OCI-LY1 (cell line): ENCODE measurements around the gene USP40.

Source experiments
- H2AFZ ChIP-seq: fragments of 200-600 bp; sonication (generic), shearing (Covaris generic); 2 replicates; pipeline ENCODE4 v1.6.0; 2014; ENCODE audit warnings: antibody characterized with exemption, mild to moderate bottlenecking, low read length
- H3F3A ChIP-seq: fragments of 200-600 bp; sonication (generic), shearing (Covaris generic); 2 replicates; pipeline ENCODE4 v1.6.0; 2014; ENCODE audit warnings: mild to moderate bottlenecking, antibody characterized with exemption, low read length, moderate library complexity; ENCODE audit not compliant: insufficient read depth
- H3K27ac ChIP-seq: fragments of 200-600 bp; sonication (generic); 2 replicates; pipeline ENCODE4 v1.5.1; 2014; ENCODE audit warnings: low read length, mixed run types, mild to moderate bottlenecking, low read depth; ENCODE audit not compliant: poor library complexity, severe bottlenecking
- H3K27me3 ChIP-seq: fragments of 200-600 bp; sonication (generic); 2 replicates; pipeline ENCODE4 v1.6.0; 2014; ENCODE audit warnings: antibody characterized with exemption, mild to moderate bottlenecking, low read length, moderate library complexity; ENCODE audit not compliant: insufficient read depth
- H3K36me3 ChIP-seq: fragments of 200-600 bp; sonication (generic); 2 replicates; pipeline ENCODE4 v1.6.1; 2014; ENCODE audit warnings: mild to moderate bottlenecking, antibody characterized with exemption, low read length, moderate library complexity, mixed read lengths; ENCODE audit not compliant: insufficient read depth
- H3K4me1 ChIP-seq: fragments of 200-600 bp; sonication (generic); 2 replicates; pipeline ENCODE4 v1.5.1; 2014; ENCODE audit warnings: mild to moderate bottlenecking, low read length, moderate library complexity; ENCODE audit not compliant: insufficient read depth, severe bottlenecking
- H3K4me2 ChIP-seq: fragments of 200-600 bp; sonication (generic), shearing (Covaris generic); 2 replicates; pipeline ENCODE4 v1.6.1; 2014; ENCODE audit warnings: low read length
- H3K4me3 ChIP-seq: fragments of 200-600 bp; sonication (generic); 2 replicates; pipeline ENCODE4 v1.5.1; 2014; ENCODE audit warnings: low read length, low read depth, mild to moderate bottlenecking, mixed read lengths; ENCODE audit not compliant: poor library complexity, severe bottlenecking
- H3K79me2 ChIP-seq: fragments of 200-600 bp; shearing (Covaris generic); 2 replicates; pipeline ENCODE4 v1.6.1; 2016; ENCODE audit warnings: mixed run types, low read length, mixed read lengths; ENCODE audit not compliant: insufficient read depth
- H3K9ac ChIP-seq: fragments of 200-600 bp; sonication (generic), shearing (Covaris generic); 2 replicates; pipeline ENCODE4 v1.6.1; 2014; ENCODE audit warnings: mild to moderate bottlenecking, low read length, mixed read lengths
- H3K9me2 ChIP-seq: fragments of 200-600 bp; sonication (generic), shearing (Covaris generic); 2 replicates; pipeline ENCODE4 v1.6.1; 2014; ENCODE audit warnings: low read depth, mild to moderate bottlenecking, low read length, mixed read lengths
- H3K9me3 ChIP-seq: fragments of 200-600 bp; shearing (Covaris generic); 2 replicates; pipeline ENCODE4 v1.6.1; 2014; ENCODE audit warnings: low read length, mixed read lengths
- H4K20me1 ChIP-seq: fragments of 200-600 bp; sonication (generic), shearing (Covaris generic); 2 replicates; pipeline ENCODE4 v1.6.0; 2016; ENCODE audit warnings: mild to moderate bottlenecking, low read length; ENCODE audit not compliant: insufficient read depth
- CTCF ChIP-seq: fragments of 200-600 bp; sonication (generic), shearing (Covaris generic); IDR thresholded peaks from 2 replicates; pipeline ENCODE4 v1.5.1; 2017; ENCODE audit warnings: mild to moderate bottlenecking, antibody characterized with exemption, low read length, moderate library complexity, mixed read lengths
- EZH2 ChIP-seq: fragments of 200-600 bp; sonication (generic), shearing (Covaris generic); IDR thresholded peaks from 2 replicates; pipeline ENCODE4 v1.8.0; 2017; ENCODE audit warnings: borderline replicate concordance, mixed run types, mild to moderate bottlenecking, antibody characterized with exemption, low read length, moderate library complexity, mixed read lengths

Gene USP40

GRCh38 chr2:233445152-233445830, 121.3 kb downstream of the USP40 start:
- Histone ChIP-seq H3K4me1 (peaks cover 4% of the 10 kb centered on the region), H3K4me3 (no peak overlapping the region), H3K9me2 (no peaks in the 10 kb centered on the region), H3K36me3 (peaks cover 9% of the 10 kb centered on the region; the same call in 1 of the 2 replicates), H3K4me2 (no peak overlapping the region), H3K9ac (no peak overlapping the region), H3K79me2 (no peaks in the 10 kb centered on the region), H3K27me3 (no peaks in the 10 kb centered on the region), H3K9me3 (no peaks in the 10 kb centered on the region), H4K20me1 (no peaks in the 10 kb centered on the region), H3F3A (no peaks in the 10 kb centered on the region), H2AFZ (no peak overlapping the region), H3K27ac (no peak overlapping the region)
- TF ChIP-seq EZH2 (no peak), CTCF (no peak)

GRCh38 chr2:233444501-233444900, 122.1 kb downstream of the USP40 start:
- H3K9ac ChIP-seq: no peak overlapping the region
- no peaks in the 10 kb centered on the region for H4K20me1 ChIP-seq
- H3K36me3 ChIP-seq: peaks cover 9% of the 10 kb centered on the region; the same call in 1 of the 2 replicates

GRCh38 chr2:233443511-233444183, 122.9 kb downstream of the USP40 start:
- Histone ChIP-seq H3K27me3 (no peaks in the 10 kb centered on the region), H4K20me1 (no peaks in the 10 kb centered on the region), H2AFZ (no peak overlapping the region), H3K27ac (no peak overlapping the region), H3F3A (no peaks in the 10 kb centered on the region), H3K79me2 (no peaks in the 10 kb centered on the region), H3K9me2 (no peaks in the 10 kb centered on the region), H3K9me3 (no peaks in the 10 kb centered on the region), H3K4me3 (no peak overlapping the region), H3K9ac (no peak overlapping the region), H3K36me3 (peaks cover 3% of the 10 kb centered on the region; the same call in 1 of the 2 replicates), H3K4me1 (peaks cover 4% of the 10 kb centered on the region), H3K4me2 (no peak overlapping the region)
- TF ChIP-seq CTCF (peak; percentile 93), EZH2 (no peak)

More at GRCh38 chr2:233444501-233444900, 122.1 kb downstream of the USP40 start:
- Histone ChIP-seq H3F3A (no peaks in the 10 kb centered on the region), H2AFZ (no peak overlapping the region), H3K4me2 (no peak overlapping the region), H3K27ac (no peak overlapping the region), H3K4me1 (peaks cover 4% of the 10 kb centered on the region), H3K9me3 (no peaks in the 10 kb centered on the region), H3K4me3 (no peak overlapping the region), H3K27me3 (no peaks in the 10 kb centered on the region), H3K79me2 (no peaks in the 10 kb centered on the region), H3K9me2 (no peaks in the 10 kb centered on the region)
- TF ChIP-seq CTCF: no peak
- TF ChIP-seq EZH2: no peak
